ENCODE data around the gene CNTN5.

Gene CNTN5

DNA sequence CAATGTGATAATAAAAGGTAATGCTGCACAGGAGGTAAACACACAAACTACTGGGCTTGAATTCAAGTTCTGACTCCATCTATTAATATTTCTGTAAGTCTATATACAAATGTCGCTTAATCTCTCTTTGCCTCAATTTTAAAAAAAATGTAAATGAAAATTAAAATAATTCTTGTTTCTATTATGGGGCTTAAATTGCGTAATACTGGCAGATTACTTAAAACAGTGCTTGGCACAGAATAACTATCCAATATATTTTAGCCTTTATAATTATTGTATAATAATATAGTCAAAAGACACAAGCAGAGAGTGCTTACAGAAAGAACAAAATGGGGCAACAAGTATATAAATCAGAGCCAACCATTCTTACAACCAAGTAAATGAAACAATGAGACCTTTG lies 489.1 kb downstream of the CNTN5 start:
- no peak for DNase-seq (ENCODE audit: low read depth)

DNA sequence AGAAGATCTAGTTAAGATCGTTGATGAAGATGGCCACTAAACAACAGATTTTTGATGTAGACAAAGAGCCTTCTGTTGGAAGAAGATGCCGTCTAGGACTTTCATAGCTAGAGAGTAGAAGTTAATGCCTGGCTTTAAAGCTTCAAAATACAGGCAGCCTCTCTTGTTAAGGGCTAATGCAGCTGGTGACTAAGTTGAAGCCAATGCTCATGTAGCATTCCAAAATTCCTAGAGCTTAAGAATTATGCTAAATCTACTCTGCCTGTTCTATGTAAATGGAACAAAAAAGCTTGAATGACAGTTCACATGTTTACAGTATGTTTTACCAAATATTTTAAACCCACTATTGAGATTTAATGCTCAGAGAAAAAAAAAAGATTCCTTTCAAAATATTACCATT lies 492.6 kb downstream of the CNTN5 start:
- no peak for DNase-seq (ENCODE audit: low read depth)

DNA sequence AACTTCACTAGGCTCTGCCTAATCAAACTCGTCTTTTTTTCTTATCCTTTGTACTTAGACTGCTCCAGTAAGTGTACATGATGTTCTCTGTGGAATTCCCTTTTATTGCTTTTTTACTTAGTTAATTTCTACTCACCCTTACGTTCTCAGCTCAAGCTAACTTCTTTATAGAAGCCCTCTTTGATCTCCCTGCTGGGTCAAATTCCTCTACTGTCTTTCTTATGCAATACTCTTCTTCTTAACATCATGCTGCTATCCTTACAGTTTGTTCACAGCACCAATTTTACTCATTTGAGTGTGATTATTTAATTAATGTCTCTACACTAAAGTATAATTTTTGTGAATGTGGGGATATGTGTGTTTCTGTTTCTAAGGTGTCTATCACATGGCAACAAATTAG lies 498.3 kb downstream of the CNTN5 start:
- DNase-seq (ENCODE audit: low read depth): no peak

DNA sequence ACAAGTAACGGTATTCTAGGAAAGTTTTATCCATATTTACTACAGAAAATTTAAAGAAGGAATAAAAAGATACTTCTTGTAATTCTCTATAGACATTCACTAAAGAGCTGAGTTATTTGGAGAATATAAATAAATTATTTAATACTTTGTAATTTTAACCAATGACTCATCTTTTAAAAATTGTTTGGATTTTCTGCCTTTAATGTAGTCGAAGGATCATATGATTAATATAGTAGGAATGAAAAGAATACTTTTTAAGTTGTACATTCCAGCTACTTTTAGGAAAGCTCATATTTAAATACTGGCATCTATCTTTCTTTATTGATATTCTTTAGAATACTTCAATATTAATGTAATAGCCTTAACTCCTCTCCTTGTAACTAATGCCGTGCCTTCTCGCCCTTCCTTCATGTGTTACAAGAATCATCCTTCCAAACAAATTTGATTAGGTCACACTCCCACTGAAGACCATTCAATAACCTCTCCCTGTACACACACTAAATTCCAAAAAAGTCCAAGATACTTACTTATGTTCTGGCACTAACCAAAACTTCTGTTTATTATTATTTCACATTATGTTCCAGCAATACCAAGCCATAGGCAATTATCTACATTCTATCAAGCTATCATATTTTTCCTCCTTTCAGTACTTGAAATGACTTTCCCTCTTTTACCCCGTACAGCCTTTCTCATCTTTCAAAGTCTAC lies 501.9 kb downstream of the CNTN5 start:
- no peak for DNase-seq (ENCODE audit: low read depth)

GRCh38 chr11:99531468-99531867 lies 510.7 kb downstream of the CNTN5 start:
- DNase-seq (ENCODE audit: low read depth): no peak

GRCh38 chr11:99534812-99535211 lies 514.1 kb downstream of the CNTN5 start:
- no peak for DNase-seq (ENCODE audit: low read depth)

DNA sequence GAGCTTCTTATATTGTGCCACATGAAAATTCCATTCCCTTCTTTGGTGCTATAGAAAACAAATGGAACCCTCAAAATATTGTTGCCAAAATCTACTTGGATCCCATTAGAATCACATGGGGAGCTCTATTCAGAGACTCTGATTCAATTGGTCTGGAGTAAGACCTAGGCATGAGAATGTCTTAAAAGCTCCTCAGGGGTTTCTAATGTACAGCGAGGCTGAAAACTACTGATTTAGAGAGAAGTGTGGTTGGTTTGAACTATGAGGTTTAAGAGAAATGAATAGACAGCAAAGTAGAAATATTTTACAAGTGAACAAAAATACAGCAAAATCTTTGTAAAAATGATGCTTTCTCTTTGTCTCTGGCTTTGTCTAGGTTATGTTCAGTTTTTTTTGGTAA lies 514.7 kb downstream of the CNTN5 start:
- DNase-seq (ENCODE audit: low read depth): no peak

DNA sequence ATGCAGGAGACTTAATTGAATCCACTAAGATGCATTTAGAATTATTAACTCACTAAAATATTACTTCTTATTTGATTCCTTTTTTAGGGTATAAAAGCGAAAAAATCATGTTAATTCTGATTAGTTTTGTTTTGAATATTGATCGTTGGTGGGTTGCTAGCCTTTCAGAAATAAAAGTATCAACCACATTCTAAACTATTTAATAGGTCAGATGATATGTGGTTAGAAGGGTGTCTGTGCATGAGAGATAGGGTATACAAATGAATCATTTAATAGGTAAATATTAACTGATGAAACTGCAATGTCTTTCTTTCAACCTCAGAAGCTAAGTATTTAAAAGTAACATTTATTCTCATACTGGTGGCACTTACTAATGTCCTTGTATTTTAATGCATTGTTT lies 515.1 kb downstream of the CNTN5 start:
- no peak for DNase-seq (ENCODE audit: low read depth)

- no peak for DNase-seq (ENCODE audit: low read depth)
Observed at GRCh38 chr11:99537681-99538080, 516.9 kb downstream of the CNTN5 start.

GRCh38 chr11:99545616-99546015 lies 524.9 kb downstream of the CNTN5 start:
- no peak for DNase-seq (ENCODE audit: low read depth)

DNA sequence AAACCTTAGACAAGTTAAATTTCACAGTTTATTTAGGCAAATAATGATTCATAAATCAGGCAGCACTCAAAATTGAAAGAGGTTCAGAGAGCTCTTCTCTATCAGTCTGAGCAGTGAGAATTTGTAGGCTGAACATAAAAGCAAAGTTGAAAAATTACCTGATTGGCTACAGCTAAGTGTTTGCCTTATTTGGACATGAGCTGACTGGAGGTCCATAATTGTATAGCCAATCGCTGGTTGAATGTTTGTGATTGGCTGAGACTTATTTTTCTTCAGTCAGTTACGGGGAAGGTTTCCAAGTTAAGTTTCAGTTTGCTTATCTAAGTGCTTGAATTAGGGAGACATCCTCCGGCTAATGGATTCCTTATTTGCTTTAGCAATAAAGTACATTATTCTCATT lies 527.5 kb downstream of the CNTN5 start:
- no peak for DNase-seq (ENCODE audit: low read depth)

DNA sequence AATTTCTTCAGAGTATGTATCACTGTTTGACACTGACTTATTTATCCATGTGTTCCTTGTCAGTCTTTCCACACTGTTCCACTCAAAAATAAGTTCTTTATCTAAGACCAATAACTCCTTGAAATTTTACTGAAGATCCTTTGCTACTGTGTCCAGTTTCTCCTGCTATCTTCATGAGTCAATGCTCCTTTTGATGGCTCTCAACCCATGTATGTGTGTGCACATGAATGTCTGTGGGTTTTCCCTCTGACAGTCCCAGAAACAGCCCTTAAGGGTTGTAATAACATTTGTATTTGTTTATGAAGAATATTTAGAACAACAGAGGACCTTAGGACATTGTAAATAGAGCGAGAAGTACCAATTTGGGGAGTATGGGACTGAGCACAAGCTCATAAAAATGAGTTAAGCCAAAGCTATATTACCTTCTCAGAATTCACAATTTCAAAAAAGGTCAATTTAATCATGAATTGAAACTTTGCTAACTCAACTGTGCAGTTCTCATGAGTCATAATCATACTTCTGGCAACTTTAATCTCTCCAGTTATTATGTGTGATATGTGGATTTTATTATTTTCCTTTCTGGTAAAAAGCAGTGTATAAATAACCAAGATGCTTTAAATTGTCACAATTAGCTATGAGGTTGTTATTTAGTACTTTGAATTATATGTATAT lies 533.6 kb downstream of the CNTN5 start:
- DNase-seq (ENCODE audit: low read depth): no peak

DNA sequence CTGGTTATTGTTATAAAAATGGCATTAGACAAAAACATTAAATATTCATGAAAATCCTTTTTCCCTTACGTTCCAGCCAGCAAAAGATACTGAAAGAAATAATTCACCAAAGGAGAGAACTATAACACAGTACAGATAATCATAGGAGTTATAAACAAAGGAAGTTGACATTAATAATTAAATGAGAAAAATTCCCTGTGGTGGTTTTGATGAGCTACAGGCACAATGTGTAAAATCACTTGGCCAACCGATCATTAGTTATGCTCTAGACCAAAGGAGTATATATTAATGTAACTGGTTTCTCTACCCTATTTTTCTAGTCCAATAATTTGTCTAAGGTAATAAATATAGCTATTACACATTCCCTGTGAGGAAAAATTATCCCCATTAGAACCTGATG lies 534.7 kb downstream of the CNTN5 start:
- no peak for DNase-seq (ENCODE audit: low read depth)

GRCh38 chr11:99565333-99565732 lies 544.6 kb downstream of the CNTN5 start:
- no peak for DNase-seq (ENCODE audit: low read depth)

DNA sequence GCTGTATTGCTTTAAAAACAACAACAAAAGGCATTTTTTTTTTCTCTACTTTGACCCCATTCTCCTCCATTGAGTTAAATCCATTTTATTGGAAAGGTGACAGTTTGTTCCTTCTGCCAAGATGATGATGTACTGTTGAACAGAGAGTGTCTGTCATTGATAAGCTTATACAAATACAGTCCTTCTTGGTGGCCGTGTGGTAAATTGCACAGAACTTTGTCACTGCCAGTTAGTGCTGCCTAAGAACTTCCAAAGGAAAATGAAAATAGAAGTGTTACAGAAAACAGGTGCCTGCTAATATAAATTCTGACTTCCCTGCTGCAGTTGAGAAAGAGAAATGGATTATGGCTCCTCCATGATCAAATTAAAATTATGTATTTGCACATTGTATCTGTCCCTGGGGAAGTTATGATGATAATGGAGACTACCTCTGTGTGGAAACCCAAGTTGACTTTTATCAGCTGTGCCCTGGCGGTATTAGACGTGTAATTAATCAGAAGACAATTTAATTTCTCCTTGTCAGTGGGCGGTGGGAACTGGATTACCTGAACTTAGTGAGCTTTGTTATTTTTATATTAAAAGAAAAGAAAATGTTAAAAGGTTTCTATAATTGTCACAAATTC lies 546.7 kb downstream of the CNTN5 start:
- no peak for DNase-seq (ENCODE audit: low read depth)

DNA sequence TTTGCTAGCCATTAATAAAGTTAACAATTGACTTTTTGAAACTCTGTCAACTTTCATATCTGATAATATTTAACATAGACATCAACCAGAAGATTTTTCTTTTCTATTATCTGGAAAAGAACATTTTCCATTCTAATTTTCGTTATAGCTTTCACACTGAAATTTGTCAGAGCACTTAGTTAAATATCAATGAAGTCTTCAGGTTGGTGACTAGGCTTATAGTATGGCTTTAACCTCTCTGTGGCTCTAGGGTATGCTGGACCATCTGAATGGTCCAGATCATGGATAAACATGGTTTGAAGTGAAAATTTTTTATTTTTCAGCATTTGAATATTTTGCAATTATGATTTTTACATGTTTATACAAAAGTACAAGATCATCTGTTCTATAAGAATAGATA lies 548.1 kb downstream of the CNTN5 start:
- DNase-seq (ENCODE audit: low read depth): no peak

- no peak for DNase-seq (ENCODE audit: low read depth)
Observed at GRCh38 chr11:99571094-99571493, 550.3 kb downstream of the CNTN5 start.

DNA sequence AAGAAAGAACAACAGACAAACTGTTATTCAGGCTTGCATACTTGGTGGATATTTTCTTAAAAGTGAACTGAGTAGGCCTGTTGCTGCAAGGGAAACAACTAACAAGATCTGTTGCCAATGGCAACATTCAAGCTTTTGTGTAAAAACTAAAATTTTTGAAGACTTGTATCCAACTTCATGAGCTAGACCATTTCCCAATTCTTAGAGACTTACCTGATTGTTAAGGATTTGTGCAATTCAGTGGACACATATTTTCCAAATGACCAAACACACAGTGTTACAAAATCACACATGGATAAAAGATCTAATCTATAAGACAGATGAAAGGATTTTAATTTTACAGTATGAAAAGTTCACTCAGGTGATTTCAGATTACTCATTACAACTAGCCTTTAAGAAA lies 564.1 kb downstream of the CNTN5 start:
- DNase-seq (ENCODE audit: low read depth): no peak

- DNase-seq (ENCODE audit: low read depth): no peak
Observed at GRCh38 chr11:99585606-99586005, 564.9 kb downstream of the CNTN5 start.

DNA sequence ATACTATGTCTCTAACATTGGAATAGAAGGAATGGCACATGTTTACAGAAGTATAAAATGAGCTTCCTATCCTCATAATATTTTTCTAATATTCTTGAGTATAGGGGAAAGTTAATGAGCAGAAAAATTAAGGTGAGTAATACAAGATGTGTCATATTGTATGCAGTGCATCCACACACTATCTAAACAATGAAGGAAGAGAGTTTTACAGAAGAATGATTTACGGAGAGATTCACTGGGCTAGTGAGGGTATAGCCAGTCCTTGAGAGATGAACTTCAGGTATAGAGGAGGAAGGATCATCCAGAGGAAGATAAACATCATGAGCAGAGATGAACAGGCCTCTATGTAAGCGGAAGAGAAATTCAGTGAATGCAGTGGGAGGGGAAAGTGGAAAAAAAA lies 569.0 kb downstream of the CNTN5 start:
- no peak for DNase-seq (ENCODE audit: low read depth)

- no peak for DNase-seq (ENCODE audit: low read depth)
Observed at GRCh38 chr11:99592266-99592665, 571.5 kb downstream of the CNTN5 start.

- DNase-seq (ENCODE audit: low read depth): no peak
Observed at GRCh38 chr11:99593197-99593596, 572.4 kb downstream of the CNTN5 start.

DNA sequence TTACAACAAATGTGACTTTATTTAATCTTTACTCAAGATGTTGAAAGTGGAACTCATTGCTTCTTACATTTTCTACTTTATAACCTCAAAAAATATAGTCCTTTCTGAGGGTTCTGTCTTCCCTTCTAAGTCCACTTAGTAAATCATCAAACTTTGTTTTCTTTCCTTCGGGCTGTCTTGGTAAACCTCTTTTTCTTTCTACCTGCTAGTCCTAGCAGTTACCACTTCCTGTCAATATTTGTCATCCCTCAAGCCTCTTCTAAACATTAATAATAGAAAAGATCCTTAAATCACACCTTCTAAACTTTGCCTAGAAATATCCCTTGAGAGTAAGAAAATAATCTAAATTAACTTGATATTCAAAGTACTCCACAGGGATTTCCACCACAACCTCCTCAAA lies 580.4 kb downstream of the CNTN5 start:
- no peak for DNase-seq (ENCODE audit: low read depth)

DNA sequence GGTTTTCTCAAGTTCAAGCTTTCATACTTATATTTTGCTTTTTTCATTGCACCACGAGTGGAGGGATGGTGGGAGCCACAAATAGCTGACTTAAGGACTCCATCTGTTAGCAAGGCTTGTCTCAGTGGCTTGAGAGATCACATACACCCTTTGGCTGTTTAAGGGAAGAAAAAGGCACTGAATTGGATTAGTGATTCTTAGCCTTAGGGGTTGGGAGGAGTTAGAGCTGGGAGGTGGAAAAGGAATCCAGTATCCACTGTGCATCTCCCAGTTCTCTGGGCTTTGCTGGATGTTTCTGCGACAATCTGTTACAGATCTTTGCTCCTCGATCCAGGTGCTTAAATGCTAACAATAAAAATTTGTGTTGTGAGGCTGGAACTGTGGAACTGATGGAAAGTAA lies 593.6 kb downstream of the CNTN5 start:
- DNase-seq (ENCODE audit: low read depth): no peak
